ENCODE results near the gene SLC27A2.

SLC27A2 gene

GRCh38 chr15:50256188-50257041 lies 74.4 kb downstream of the SLC27A2 start:
- DNase-seq (ENCODE audit: low read depth) = no peak
- TF ChIP-seq CTCF (IDR thresholded peaks at IDR 0.05; ENCODE audit: low read depth, low read length, missing control alignments) = no peak
- in situ Hi-C loops (cut with HindIII; ENCODE audit: low sequenced_read_pairs) = no loop called here
- H3K4me3 ChIP-seq (ENCODE audit: low read depth, low read length) = no peak overlapping the region

- in situ Hi-C loops (cut with HindIII; ENCODE audit: low sequenced_read_pairs) = no loop called here
- H3K4me3 ChIP-seq (ENCODE audit: low read depth, low read length) = no peak overlapping the region
- no peak for DNase-seq (ENCODE audit: low read depth)
- TF ChIP-seq CTCF (IDR thresholded peaks at IDR 0.05; ENCODE audit: low read depth, low read length, missing control alignments) = no peak
These were observed 75.3 kb downstream of the SLC27A2 start for GRCh38 chr15:50257332-50257731.

- in situ Hi-C loops (cut with HindIII; ENCODE audit: low sequenced_read_pairs) = no loop called here
- H3K4me3 ChIP-seq (ENCODE audit: low read depth, low read length) = no peak overlapping the region
- no peak for DNase-seq (ENCODE audit: low read depth)
- TF ChIP-seq CTCF (IDR thresholded peaks at IDR 0.05; ENCODE audit: low read depth, low read length, missing control alignments) = no peak
These were observed 75.9 kb downstream of the SLC27A2 start for GRCh38 chr15:50257924-50258323.

GRCh38 chr15:50259276-50259675 lies 77.3 kb downstream of the SLC27A2 start:
- no peak for DNase-seq (ENCODE audit: low read depth)
- TF ChIP-seq CTCF (IDR thresholded peaks at IDR 0.05; ENCODE audit: low read depth, low read length, missing control alignments) = no peak
- no peak overlapping the region for H3K4me3 ChIP-seq (ENCODE audit: low read depth, low read length)
- in situ Hi-C loops (cut with HindIII; ENCODE audit: low sequenced_read_pairs) = no loop called here

GRCh38 chr15:50260969-50261496 lies 79.0 kb downstream of the SLC27A2 start:
- no peak for TF ChIP-seq CTCF (IDR thresholded peaks at IDR 0.05; ENCODE audit: low read depth, low read length, missing control alignments)
- no peak for DNase-seq (ENCODE audit: low read depth)
- in situ Hi-C loops (cut with HindIII; ENCODE audit: low sequenced_read_pairs) = no loop called here
- no peak overlapping the region for H3K4me3 ChIP-seq (ENCODE audit: low read depth, low read length)

- no peak overlapping the region for H3K4me3 ChIP-seq (ENCODE audit: low read depth, low read length)
- in situ Hi-C loops (cut with HindIII; ENCODE audit: low sequenced_read_pairs) = no loop called here
- TF ChIP-seq CTCF (IDR thresholded peaks at IDR 0.05; ENCODE audit: low read depth, low read length, missing control alignments) = no peak
- DNase-seq (ENCODE audit: low read depth) = no peak
These were observed 80.0 kb downstream of the SLC27A2 start for GRCh38 chr15:50261981-50262380.

Measured in astrocyte of the cerebellum (primary cell).